Vagina (tissue), 2 donors: Measurements from ENCODE around the gene CD22.

Experiments used
- CTCF ChIP-seq, 3 experiments: fragments of 450-650 bp in 2 of 3; fragments of 200-600 bp in 1 of 3; sonication (generic) in 1 of 3; IDR thresholded peaks; one replicate each; pipeline ENCODE4 v1.5.1; 2017 to 2019; ENCODE audit warnings: antibody characterized with exemption in 3 of 3, mild to moderate bottlenecking in 2 of 3, moderate library complexity in 2 of 3
- POLR2A ChIP-seq, 2 donors: fragments of 450-650 bp; IDR thresholded peaks; one replicate each; pipeline ENCODE4 v1.6.1; 2017; ENCODE audit warnings: antibody characterized with exemption in 2 of 2, mild to moderate bottlenecking in 2 of 2, moderate library complexity in 2 of 2
- POLR2AphosphoS5 ChIP-seq, 2 donors: sonication (generic); formaldehyde crosslinking; IDR thresholded peaks; one replicate each; pipeline ENCODE4 v1.9.0; 2017; ENCODE audit warnings: antibody characterized with exemption in 2 of 2, mild to moderate bottlenecking in 2 of 2, low read depth in 1 of 2; ENCODE audit not compliant: insufficient read depth in 1 of 2

GRCh38 chr19:35303357-35303915 is 25.6 kb upstream of the CD22 start:
- TF ChIP-seq CTCF (IDR thresholded peaks at IDR 0.05) (no peak), POLR2A (IDR thresholded peaks at IDR 0.05) (no peak), POLR2AphosphoS5 (IDR thresholded peaks at IDR 0.05; ENCODE audit: insufficient read depth in 1 of 2, low read depth in 1 of 2) (no peak)
